ENCODE results near the gene SUB1. TPM values are rescaled to one million over a fixed set of nuclear protein-coding genes. Genes with fewer than 3 reads are reported as not detected.

Gene SUB1
- total RNA-seq, 5 donors from 2014 or later (not counting 1 experiment from before 2014, with no cell fraction given): 178 to 339 (median 203) TPM

Other genes starting within 250 kb of the SUB1 start
- 10 to 100 TPM; 50.1 to 55.9 (median 54.2) TPM for gene ZFR, start 140.8 kb upstream of the SUB1 start, total RNA-seq
- gene NPR3, start 125.8 kb downstream of the SUB1 start, total RNA-seq: under 1 TPM; 0.28 to 0.83 (median 0.54) TPM